ENCODE data around the gene HOXA4. TPM values are rescaled to one million over a fixed set of nuclear protein-coding genes. Genes with fewer than 3 reads are reported as not detected.

Gene HOXA4
- total RNA-seq, 1 experiment from 2014 or later, result not detected

DNA sequence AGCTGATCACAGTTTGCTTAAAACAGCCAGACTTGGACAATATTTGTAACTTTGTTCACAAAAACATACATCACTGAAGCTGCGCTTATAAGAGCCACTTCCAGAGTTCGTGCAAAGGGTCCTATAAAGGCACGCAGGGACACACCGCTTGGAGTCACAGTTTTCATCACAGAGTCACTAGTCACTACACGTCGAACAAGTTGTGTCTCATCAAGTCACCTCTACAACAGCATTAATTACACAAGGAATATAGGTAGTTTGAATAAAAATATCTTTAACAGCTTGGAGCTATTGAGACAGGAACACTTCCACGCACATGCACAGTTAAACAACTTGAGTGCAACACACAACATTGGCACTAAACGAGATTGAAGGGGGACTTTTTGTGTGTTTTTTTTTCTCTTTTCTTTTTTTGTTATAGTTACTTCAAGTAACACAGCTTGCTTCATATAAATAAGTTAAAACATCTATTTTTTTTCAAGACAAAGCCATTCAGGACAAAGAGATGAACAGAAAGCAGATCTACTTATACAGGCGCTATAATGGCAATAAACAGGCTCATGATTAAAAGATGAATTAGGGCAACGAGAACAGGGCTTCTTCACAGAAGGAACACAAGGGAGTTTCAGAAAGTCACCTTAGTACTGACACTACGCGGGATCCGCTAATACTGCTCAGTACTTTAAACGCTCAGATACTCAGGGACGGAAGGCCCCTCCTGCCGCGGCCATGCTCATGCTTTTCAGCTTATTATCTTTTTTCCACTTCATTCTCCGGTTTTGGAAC lies 10.8 kb upstream of the HOXA4 start:
- Histone ChIP-seq H3K9ac (ENCODE audit: low read length) (no peak overlapping the region), H3K79me2 (ENCODE audit: low read length) (peaks cover 5% of the 10 kb centered on the region; the same call in 1 of the 2 replicates)

DNA sequence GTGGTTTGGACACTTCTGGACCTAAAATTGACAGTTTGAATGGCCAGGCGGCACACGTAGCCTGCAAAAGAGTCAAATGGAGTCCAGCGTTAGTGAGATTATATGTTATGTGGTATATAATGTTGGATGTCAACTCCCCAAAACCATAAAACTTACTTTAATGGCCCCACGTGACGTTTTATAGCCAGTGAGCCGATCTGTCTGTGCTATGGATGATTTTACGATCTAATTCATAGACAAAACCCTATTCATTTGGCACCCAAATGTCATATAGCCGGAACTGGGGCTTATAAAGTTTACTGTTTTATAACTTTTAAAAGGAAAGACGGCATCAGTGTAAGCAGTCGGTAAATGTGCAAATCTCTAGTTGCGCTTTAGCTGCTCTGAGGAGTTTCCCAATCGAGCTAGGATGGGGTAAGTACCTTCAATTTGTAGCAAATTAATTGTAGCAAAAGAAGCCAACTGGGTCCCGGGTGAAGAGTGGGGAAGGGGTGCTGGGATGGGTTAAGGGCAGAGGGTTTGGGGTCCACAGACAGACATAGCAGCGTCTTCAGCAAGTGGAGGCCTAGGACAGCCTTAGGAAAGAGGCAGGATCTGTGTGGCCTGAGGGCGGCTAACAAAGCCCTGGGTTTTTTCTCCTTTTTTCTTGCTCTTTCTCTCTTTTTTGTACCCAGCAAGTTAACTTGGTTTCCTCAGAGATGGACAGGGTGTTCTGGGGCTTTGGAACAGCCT lies 9.7 kb upstream of the HOXA4 start:
- no peaks in the 10 kb centered on the region for H4K20me1 ChIP-seq (ENCODE audit: insufficient read depth, low read depth, low read length)
- no peaks in the 10 kb centered on the region for H3K9me3 ChIP-seq (ENCODE audit: low read length)
- H3K4me1 ChIP-seq (ENCODE audit: low read length), result no peaks in the 10 kb centered on the region
- no peak overlapping the region for H2AFZ ChIP-seq (ENCODE audit: low read length)
- H3K9ac ChIP-seq (ENCODE audit: low read length), result no peak overlapping the region
- no peaks in the 10 kb centered on the region for H3K9me2 ChIP-seq (replicated peaks; ENCODE audit: insufficient read depth, low read length)
- H3K27ac ChIP-seq (ENCODE audit: low read length), result no peak overlapping the region
- H3K4me3 ChIP-seq (ENCODE audit: low read length), result no peak overlapping the region
- peaks cover 2% of the 10 kb centered on the region; the same call in 1 of the 2 replicates for H3K79me2 ChIP-seq (ENCODE audit: low read length)
- no peak for DNase-seq
- no peak overlapping the region for H3K4me2 ChIP-seq (ENCODE audit: low read depth, low read length, poor library complexity, severe bottlenecking)
- H3K27me3 ChIP-seq (ENCODE audit: low read length), result no peaks in the 10 kb centered on the region
- H3K36me3 ChIP-seq (ENCODE audit: insufficient read depth, low read length), result peaks cover 13% of the 10 kb centered on the region; the same call in 1 of the 2 replicates

More for the DNA sequence above, 10.8 kb upstream of the HOXA4 start:
- Histone ChIP-seq H3K9me2 (replicated peaks; ENCODE audit: insufficient read depth, low read length) (no peaks in the 10 kb centered on the region), H3K4me2 (ENCODE audit: low read depth, low read length, poor library complexity, severe bottlenecking) (no peak overlapping the region), H3K4me3 (ENCODE audit: low read length) (no peak overlapping the region), H3K27ac (ENCODE audit: low read length) (no peak overlapping the region), H3K9me3 (ENCODE audit: low read length) (no peaks in the 10 kb centered on the region), H3K4me1 (ENCODE audit: low read length) (no peaks in the 10 kb centered on the region), H3K27me3 (ENCODE audit: low read length) (no peaks in the 10 kb centered on the region), H4K20me1 (ENCODE audit: insufficient read depth, low read depth, low read length) (no peaks in the 10 kb centered on the region), H3K36me3 (ENCODE audit: insufficient read depth, low read length) (peaks cover 20% of the 10 kb centered on the region; the same call in 1 of the 2 replicates), H2AFZ (ENCODE audit: low read length) (no peak overlapping the region)
- no peak for DNase-seq

DNA sequence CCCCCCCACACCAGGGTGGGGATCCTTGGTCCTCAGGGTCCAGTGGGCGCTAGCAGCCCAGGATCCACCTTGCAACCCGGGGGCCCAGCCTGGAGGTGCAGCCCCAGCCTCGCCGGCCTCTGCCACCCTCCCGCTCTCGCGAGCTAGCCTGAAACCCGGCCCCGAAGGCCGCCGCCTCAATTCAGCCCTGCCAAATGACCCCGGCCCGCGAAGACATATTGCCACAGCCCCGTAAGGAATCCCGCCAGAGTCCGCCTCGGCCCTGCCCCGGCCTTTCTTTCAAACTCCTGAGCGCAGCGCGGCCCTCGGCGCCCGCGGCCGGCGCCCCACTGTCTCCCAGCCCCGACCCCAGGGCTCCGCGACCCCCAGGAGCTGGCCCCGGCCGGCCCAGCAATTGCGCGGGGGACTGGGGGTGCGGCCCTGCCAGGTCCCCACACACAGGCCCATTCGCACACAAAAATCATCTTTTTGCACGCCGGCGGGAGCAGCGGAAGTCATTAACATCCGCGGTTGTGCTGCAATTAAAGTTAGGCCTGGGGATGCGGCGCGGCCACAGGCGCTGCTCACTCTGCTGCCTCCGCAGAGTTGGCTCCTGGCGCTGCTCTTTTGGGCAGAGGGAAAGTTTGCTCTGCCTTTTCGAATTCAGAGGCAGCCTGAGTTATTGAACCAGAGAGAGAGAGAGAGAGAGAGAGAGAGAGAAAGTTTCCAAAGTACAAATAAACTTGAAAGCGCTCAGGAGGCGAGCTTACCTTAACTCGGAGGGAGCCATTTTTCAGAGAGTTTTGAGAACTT lies 9.0 kb upstream of the HOXA4 start:
- Histone ChIP-seq H3K9me2 (replicated peaks; ENCODE audit: insufficient read depth, low read length) (no peaks in the 10 kb centered on the region), H3K4me2 (ENCODE audit: low read depth, low read length, poor library complexity, severe bottlenecking) (no peak overlapping the region), H3K9me3 (ENCODE audit: low read length) (no peaks in the 10 kb centered on the region), H3K79me2 (ENCODE audit: low read length) (peaks cover 8% of the 10 kb centered on the region; the same call in 1 of the 2 replicates), H2AFZ (ENCODE audit: low read length) (no peak overlapping the region), H3K27ac (ENCODE audit: low read length) (no peak overlapping the region), H3K9ac (ENCODE audit: low read length) (no peak overlapping the region), H3K4me1 (ENCODE audit: low read length) (no peaks in the 10 kb centered on the region), H4K20me1 (ENCODE audit: insufficient read depth, low read depth, low read length) (no peaks in the 10 kb centered on the region), H3K27me3 (ENCODE audit: low read length) (no peaks in the 10 kb centered on the region), H3K36me3 (ENCODE audit: insufficient read depth, low read length) (peaks cover 13% of the 10 kb centered on the region; the same call in 1 of the 2 replicates), H3K4me3 (ENCODE audit: low read length) (no peak overlapping the region)
- DNase-seq, result no peak

DNA sequence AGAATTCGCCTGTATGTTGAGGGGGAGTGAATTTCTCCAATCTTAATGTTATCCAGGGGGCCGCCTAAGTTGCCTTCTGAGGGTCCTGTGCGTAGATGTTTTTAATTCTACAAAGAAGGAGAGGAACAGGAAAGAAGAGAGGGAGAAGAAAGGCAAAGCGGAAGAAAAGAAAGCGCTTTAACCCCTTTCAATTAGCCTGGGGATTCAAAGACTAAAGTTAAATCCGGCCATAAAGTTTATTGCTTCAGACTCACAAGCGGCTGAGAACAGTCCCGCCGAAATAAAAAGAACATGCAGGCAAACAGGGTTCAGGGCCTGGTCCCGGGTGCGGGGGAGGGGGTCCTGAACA lies 8.4 kb upstream of the HOXA4 start:
- Histone ChIP-seq H3K4me2 (ENCODE audit: low read depth, low read length, poor library complexity, severe bottlenecking) (no peak overlapping the region), H3K36me3 (ENCODE audit: insufficient read depth, low read length) (peaks cover 11% of the 10 kb centered on the region; the same call in 1 of the 2 replicates), H3K27ac (ENCODE audit: low read length) (no peak overlapping the region), H3K4me3 (ENCODE audit: low read length) (no peak overlapping the region), H3K9me3 (ENCODE audit: low read length) (no peaks in the 10 kb centered on the region), H3K9ac (ENCODE audit: low read length) (no peak overlapping the region), H3K9me2 (replicated peaks; ENCODE audit: insufficient read depth, low read length) (no peaks in the 10 kb centered on the region), H3K27me3 (ENCODE audit: low read length) (no peaks in the 10 kb centered on the region), H3K4me1 (ENCODE audit: low read length) (no peaks in the 10 kb centered on the region), H4K20me1 (ENCODE audit: insufficient read depth, low read depth, low read length) (no peaks in the 10 kb centered on the region), H3K79me2 (ENCODE audit: low read length) (peaks cover 13% of the 10 kb centered on the region; the same call in 1 of the 2 replicates), H2AFZ (ENCODE audit: low read length) (no peak overlapping the region)
- no peak for DNase-seq

- H3K9me3 ChIP-seq (ENCODE audit: low read length), result no peaks in the 10 kb centered on the region
- H3K79me2 ChIP-seq (ENCODE audit: low read length), result peaks cover 18% of the 10 kb centered on the region; the same call in 1 of the 2 replicates
- no peak overlapping the region for H3K9ac ChIP-seq (ENCODE audit: low read length)
Measured at GRCh38 chr7:27138472-27138871, 7.9 kb upstream of the HOXA4 start.

DNA sequence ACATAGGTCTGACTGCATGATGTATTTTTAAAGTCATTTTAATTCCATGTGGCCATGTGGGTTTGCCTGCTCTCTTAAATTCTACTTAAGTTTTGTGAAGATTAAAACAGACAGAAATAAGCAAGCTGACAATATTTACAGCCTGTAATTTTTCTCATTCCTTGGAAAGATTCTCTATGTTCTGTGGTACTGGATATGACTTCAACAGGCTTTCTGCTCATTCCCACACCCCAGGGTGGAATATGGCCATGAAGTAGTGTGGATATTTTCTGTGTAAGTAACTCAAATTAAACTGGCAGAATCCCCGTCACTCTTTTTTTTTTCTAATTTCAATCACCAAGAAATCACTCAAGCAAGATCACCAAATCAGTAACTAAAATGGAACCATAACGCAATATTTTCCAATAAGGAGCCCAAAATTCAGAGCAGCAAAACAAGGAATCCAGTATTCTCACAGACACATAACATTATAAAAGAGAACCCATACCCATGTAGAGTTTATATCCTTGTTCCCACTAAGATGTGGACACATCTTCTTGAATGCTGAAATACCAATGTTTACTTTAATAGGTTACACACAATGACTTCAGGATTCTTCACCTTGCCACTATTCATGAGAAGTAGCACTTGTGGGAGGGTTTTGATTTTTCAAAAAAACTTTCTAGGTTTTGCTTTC lies 7.2 kb upstream of the HOXA4 start:
- Histone ChIP-seq H3K4me2 (ENCODE audit: low read depth, low read length, poor library complexity, severe bottlenecking) (no peak overlapping the region), H2AFZ (ENCODE audit: low read length) (no peak overlapping the region), H3K4me3 (ENCODE audit: low read length) (no peak overlapping the region), H3K79me2 (ENCODE audit: low read length) (peaks cover 21% of the 10 kb centered on the region; the same call in 1 of the 2 replicates), H4K20me1 (ENCODE audit: insufficient read depth, low read depth, low read length) (no peaks in the 10 kb centered on the region), H3K9me2 (replicated peaks; ENCODE audit: insufficient read depth, low read length) (no peaks in the 10 kb centered on the region), H3K9ac (ENCODE audit: low read length) (no peak overlapping the region), H3K9me3 (ENCODE audit: low read length) (no peaks in the 10 kb centered on the region), H3K36me3 (ENCODE audit: insufficient read depth, low read length) (peaks cover 10% of the 10 kb centered on the region; the same call in 1 of the 2 replicates), H3K4me1 (ENCODE audit: low read length) (no peaks in the 10 kb centered on the region), H3K27me3 (ENCODE audit: low read length) (no peaks in the 10 kb centered on the region), H3K27ac (ENCODE audit: low read length) (no peak overlapping the region)
- DNase-seq, result no peak

More at GRCh38 chr7:27138472-27138871, 7.9 kb upstream of the HOXA4 start:
- H4K20me1 ChIP-seq (ENCODE audit: insufficient read depth, low read depth, low read length), result no peaks in the 10 kb centered on the region
- no peak overlapping the region for H2AFZ ChIP-seq (ENCODE audit: low read length)
- H3K4me3 ChIP-seq (ENCODE audit: low read length), result no peak overlapping the region
- no peaks in the 10 kb centered on the region for H3K9me2 ChIP-seq (replicated peaks; ENCODE audit: insufficient read depth, low read length)
- DNase-seq, result no peak
- H3K27me3 ChIP-seq (ENCODE audit: low read length), result no peaks in the 10 kb centered on the region
- H3K4me2 ChIP-seq (ENCODE audit: low read depth, low read length, poor library complexity, severe bottlenecking), result no peak overlapping the region
- H3K27ac ChIP-seq (ENCODE audit: low read length), result no peak overlapping the region
- H3K36me3 ChIP-seq (ENCODE audit: insufficient read depth, low read length), result peaks cover 10% of the 10 kb centered on the region; the same call in 1 of the 2 replicates
- H3K4me1 ChIP-seq (ENCODE audit: low read length), result no peaks in the 10 kb centered on the region

DNA sequence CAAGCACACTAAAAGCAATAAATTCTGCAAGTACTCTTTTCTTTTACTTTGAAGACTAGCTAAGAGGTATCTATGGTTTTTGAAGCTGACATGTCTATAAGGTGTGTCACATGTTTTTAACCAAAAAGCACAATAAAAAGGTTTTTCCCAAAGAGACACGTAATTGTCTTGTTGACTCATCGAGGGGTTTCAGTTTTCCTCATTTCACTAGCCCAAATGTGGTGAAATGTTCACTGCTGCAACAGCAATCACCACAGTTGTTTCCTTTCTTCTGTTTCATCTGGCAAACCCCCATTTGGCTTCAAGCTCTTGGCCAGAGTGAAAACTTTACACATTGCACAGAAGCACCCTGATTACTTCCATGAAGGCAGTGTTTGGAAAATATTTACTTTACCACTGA lies 3.8 kb upstream of the HOXA4 start:
- Histone ChIP-seq H2AFZ (ENCODE audit: low read length) (no peak overlapping the region), H3K27me3 (ENCODE audit: low read length) (no peaks in the 10 kb centered on the region), H3K4me1 (ENCODE audit: low read length) (no peaks in the 10 kb centered on the region), H3K36me3 (ENCODE audit: insufficient read depth, low read length) (peaks cover 10% of the 10 kb centered on the region; the same call in 1 of the 2 replicates), H4K20me1 (ENCODE audit: insufficient read depth, low read depth, low read length) (no peaks in the 10 kb centered on the region), H3K9me2 (replicated peaks; ENCODE audit: insufficient read depth, low read length) (no peaks in the 10 kb centered on the region), H3K79me2 (ENCODE audit: low read length) (peaks cover 21% of the 10 kb centered on the region; the same call in 1 of the 2 replicates), H3K27ac (ENCODE audit: low read length) (no peak overlapping the region), H3K9ac (ENCODE audit: low read length) (no peak overlapping the region), H3K4me3 (ENCODE audit: low read length) (no peak overlapping the region), H3K4me2 (ENCODE audit: low read depth, low read length, poor library complexity, severe bottlenecking) (no peak overlapping the region), H3K9me3 (ENCODE audit: low read length) (no peaks in the 10 kb centered on the region)
- DNase-seq, result no peak

All from Karpas-422 (cell line).